NB4 (cell line): ENCODE measurements around the gene DNAJC28.

Experiments used
- POLR2A ChIP-seq: IDR thresholded peaks from 2 replicates; pipeline ENCODE4 v1.6.1; 2011; ENCODE audit warnings: mild to moderate bottlenecking; ENCODE audit not compliant: insufficient read length; ENCODE audit errors: extremely low read depth
- TF ChIP-seq, protein P1 (sequence below): IDR thresholded peaks from one replicate; pipeline ENCODE4 v1.5.1; 2012; ENCODE audit warnings: low read depth, low read length

DNA sequence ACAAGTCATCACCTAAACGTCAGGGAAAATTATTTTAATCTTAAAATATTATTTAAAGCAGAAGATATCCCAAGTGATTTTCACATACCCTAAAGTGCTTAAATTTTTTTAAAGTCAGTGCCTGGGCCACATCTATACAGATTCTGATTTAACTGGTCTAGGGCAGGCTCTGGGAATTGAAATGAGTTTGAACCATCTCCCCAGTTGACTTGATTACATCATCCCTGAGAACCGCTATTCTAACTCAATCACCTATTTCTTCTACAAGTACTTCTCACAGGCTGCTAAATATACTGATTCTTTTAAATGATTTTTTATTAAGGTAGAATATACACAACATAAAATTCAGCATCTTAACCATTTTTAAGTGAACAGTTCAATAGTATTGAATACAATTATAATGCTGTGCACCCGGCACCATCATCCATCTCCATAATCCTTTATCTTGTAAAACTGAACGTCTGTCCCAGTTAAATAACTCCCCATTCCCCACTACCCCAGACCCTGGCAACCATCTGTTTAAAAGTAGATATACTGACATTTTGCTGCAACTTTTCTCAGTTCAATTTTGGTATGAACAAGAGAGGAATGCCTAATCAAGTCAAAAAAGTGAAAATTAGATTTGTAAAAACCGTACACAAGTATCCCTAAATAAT is 30.9 kb upstream of the DNAJC28 start:
- TF ChIP-seq, protein P1, sequence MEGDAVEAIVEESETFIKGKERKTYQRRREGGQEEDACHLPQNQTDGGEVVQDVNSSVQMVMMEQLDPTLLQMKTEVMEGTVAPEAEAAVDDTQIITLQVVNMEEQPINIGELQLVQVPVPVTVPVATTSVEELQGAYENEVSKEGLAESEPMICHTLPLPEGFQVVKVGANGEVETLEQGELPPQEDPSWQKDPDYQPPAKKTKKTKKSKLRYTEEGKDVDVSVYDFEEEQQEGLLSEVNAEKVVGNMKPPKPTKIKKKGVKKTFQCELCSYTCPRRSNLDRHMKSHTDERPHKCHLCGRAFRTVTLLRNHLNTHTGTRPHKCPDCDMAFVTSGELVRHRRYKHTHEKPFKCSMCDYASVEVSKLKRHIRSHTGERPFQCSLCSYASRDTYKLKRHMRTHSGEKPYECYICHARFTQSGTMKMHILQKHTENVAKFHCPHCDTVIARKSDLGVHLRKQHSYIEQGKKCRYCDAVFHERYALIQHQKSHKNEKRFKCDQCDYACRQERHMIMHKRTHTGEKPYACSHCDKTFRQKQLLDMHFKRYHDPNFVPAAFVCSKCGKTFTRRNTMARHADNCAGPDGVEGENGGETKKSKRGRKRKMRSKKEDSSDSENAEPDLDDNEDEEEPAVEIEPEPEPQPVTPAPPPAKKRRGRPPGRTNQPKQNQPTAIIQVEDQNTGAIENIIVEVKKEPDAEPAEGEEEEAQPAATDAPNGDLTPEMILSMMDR: no peak
- no peak for TF ChIP-seq POLR2A
